Measurements from ENCODE around the gene FANCD2.
A peak's percentile ranks its signal among the peaks of the same experiment; 100 is the strongest.

FANCD2 gene

DNA sequence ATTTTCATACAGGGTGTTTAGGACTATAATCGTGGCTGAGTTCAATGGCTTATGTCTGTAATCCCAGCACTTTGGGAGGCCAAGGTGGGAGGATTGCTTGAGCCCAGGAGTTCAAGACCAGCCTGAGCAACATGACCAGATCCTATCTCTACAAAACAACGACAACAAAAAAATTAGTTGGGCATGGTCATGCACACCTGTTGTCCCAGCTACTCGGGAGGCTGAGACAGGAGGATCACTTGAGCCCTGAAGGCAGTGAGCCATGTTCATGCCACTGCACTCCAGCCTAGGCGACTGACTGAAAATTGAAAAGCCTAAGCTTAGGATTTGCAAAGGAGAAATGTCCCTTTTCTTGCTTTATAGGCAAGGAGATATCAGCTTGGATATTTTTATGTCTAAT, 90.7 kb downstream of the FANCD2 start:
- Histone ChIP-seq H3K4ac (ENCODE audit: low read depth, low read length) (peak overlapping the region; percentile 38), H3K14ac (ENCODE audit: low read length) (no peak overlapping the region), H3K4me1 (ENCODE audit: control insufficient read depth in 1 of 2, insufficient read depth in 2 of 2, low read length in 2 of 2) (peaks cover 0 to 6% of the 10 kb centered on the region in 2 experiments), H3K9ac (ENCODE audit: low read length) (no peak overlapping the region), H3K27me3 (ENCODE audit: insufficient read depth, low read length) (no peaks in the 10 kb centered on the region), H3K9me3 (ENCODE audit: insufficient read depth, low read depth, low read length) (no peaks in the 10 kb centered on the region), H2AK5ac (ENCODE audit: low read length) (no peak overlapping the region), H3K79me2 (ENCODE audit: control insufficient read depth, insufficient read depth, low read length, poor library complexity) (peaks cover 8% of the 10 kb centered on the region), H4K91ac (ENCODE audit: low read depth, low read length) (no peak overlapping the region), H3K23ac (ENCODE audit: low read length) (no peak overlapping the region), H3K18ac (ENCODE audit: low read length) (no peak overlapping the region), H2BK120ac (ENCODE audit: insufficient read depth, low read length, poor library complexity) (no peak overlapping the region), H3K79me1 (ENCODE audit: low read length) (peaks cover 5% of the 10 kb centered on the region), H4K8ac (ENCODE audit: low read depth, low read length) (no peak overlapping the region), H2BK5ac (ENCODE audit: low read depth, low read length, poor library complexity) (no peak overlapping the region), H3K4me3 (ENCODE audit: low read depth, low read length) (no peak overlapping the region), H3K36me3 (ENCODE audit: control insufficient read depth in 1 of 2, insufficient read depth in 2 of 2, low read length in 2 of 2) (peaks cover 2 to 4% of the 10 kb centered on the region in 2 experiments), H2BK12ac (ENCODE audit: low read length) (no peak overlapping the region), H3K27ac (ENCODE audit: low read depth, low read length) (no peak overlapping the region), H2AFZ (ENCODE audit: insufficient read depth, low read length, poor library complexity) (no peak overlapping the region), H4K12ac (ENCODE audit: low read depth, low read length) (no peak overlapping the region), H3K4me2 (ENCODE audit: low read length) (no peak overlapping the region)
- DNase-seq, result no peak
- no CpG with 5 or more reads among the region's 4 CpGs for WGBS (ENCODE audit: extremely low coverage, insufficient coverage, insufficient read length)

DNA sequence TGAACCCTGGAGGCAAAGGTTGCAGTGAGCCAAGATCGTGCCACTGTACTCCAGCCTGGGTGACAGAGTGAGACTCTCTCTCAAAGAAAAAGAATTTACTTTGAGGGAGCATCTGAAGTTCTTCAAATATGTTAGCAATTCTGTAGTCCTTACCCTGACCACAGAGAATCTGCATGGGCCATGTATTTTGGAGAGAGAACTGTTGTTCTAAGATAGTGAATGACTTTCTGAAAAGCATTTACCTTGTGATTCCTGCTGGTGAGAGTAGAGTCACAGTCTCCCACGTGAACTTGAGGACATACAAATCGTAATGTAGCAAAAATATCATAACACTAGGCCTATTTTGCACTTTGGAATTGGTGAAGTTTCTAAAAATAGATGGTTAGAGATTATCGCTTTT, 93.1 kb downstream of the FANCD2 start:
- no peak overlapping the region for H3K14ac ChIP-seq (ENCODE audit: low read length)
- no peak overlapping the region for H3K4ac ChIP-seq (ENCODE audit: low read depth, low read length)
- H3K79me1 ChIP-seq (ENCODE audit: low read length), result peaks cover 5% of the 10 kb centered on the region
- H3K4me1 ChIP-seq (ENCODE audit: control insufficient read depth in 1 of 2, insufficient read depth in 2 of 2, low read length in 2 of 2), result peaks cover 0 to 6% of the 10 kb centered on the region in 2 experiments
- H2AK5ac ChIP-seq (ENCODE audit: low read length), result no peak overlapping the region
- peaks cover 8% of the 10 kb centered on the region for H3K79me2 ChIP-seq (ENCODE audit: control insufficient read depth, insufficient read depth, low read length, poor library complexity)
- H3K4me3 ChIP-seq (ENCODE audit: low read depth, low read length), result no peak overlapping the region
- no peak overlapping the region for H3K18ac ChIP-seq (ENCODE audit: low read length)
- H3K23ac ChIP-seq (ENCODE audit: low read length), result no peak overlapping the region
- H3K27ac ChIP-seq (ENCODE audit: low read depth, low read length), result no peak overlapping the region
- H3K9me3 ChIP-seq (ENCODE audit: insufficient read depth, low read depth, low read length), result no peaks in the 10 kb centered on the region
- no peak overlapping the region for H2BK5ac ChIP-seq (ENCODE audit: low read depth, low read length, poor library complexity)
- peaks cover 5 to 6% of the 10 kb centered on the region in 2 experiments for H3K36me3 ChIP-seq (ENCODE audit: control insufficient read depth in 1 of 2, insufficient read depth in 2 of 2, low read length in 2 of 2)
- no peak overlapping the region for H3K9ac ChIP-seq (ENCODE audit: low read length)
- no peaks in the 10 kb centered on the region for H3K27me3 ChIP-seq (ENCODE audit: insufficient read depth, low read length)
- H2AFZ ChIP-seq (ENCODE audit: insufficient read depth, low read length, poor library complexity), result no peak overlapping the region
- no peak overlapping the region for H4K91ac ChIP-seq (ENCODE audit: low read depth, low read length)
- H3K4me2 ChIP-seq (ENCODE audit: low read length), result no peak overlapping the region
- WGBS (ENCODE audit: extremely low coverage, insufficient coverage, insufficient read length), result no CpG with 5 or more reads among the region's 4 CpGs
- peak; percentile 42 to 81 for DNase-seq
- no peak overlapping the region for H2BK120ac ChIP-seq (ENCODE audit: insufficient read depth, low read length, poor library complexity)
- no peak overlapping the region for H2BK12ac ChIP-seq (ENCODE audit: low read length)
- H4K12ac ChIP-seq (ENCODE audit: low read depth, low read length), result no peak overlapping the region
- no peak overlapping the region for H4K8ac ChIP-seq (ENCODE audit: low read depth, low read length)

DNA sequence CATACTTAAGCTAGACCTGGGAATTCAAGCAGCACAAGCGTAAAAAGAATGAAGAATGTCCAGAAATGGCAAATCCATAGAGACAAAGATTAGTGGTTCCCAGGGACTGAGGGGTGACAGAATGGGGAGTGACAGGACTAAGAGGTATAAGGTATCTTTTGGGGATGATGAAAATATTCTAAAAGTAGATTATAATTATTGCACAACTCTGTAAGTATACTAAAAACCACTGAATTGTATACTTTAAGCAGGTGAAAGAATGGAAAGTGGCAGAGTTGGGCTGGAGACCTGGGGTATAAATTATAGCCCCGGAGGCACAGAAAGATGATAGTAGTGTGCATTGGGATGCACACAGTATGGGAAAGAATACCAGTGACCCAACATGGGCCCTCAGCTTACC, 94.8 kb downstream of the FANCD2 start:
- H3K18ac ChIP-seq (ENCODE audit: low read length), result no peak overlapping the region
- H3K79me1 ChIP-seq (ENCODE audit: low read length), result no peaks in the 10 kb centered on the region
- no peak overlapping the region for H3K9ac ChIP-seq (ENCODE audit: low read length)
- DNase-seq, result no peak
- H3K4me1 ChIP-seq (ENCODE audit: control insufficient read depth in 1 of 2, insufficient read depth in 2 of 2, low read length in 2 of 2), result peaks cover 0 to 6% of the 10 kb centered on the region in 2 experiments
- no peak overlapping the region for H3K23ac ChIP-seq (ENCODE audit: low read length)
- no peak overlapping the region for H2BK120ac ChIP-seq (ENCODE audit: insufficient read depth, low read length, poor library complexity)
- no peaks in the 10 kb centered on the region for H3K9me3 ChIP-seq (ENCODE audit: insufficient read depth, low read depth, low read length)
- no peak overlapping the region for H3K4ac ChIP-seq (ENCODE audit: low read depth, low read length)
- H2BK12ac ChIP-seq (ENCODE audit: low read length), result no peak overlapping the region
- WGBS (ENCODE audit: extremely low coverage, insufficient coverage, insufficient read length), result no CpG with 5 or more reads among the region's 2 CpGs
- H3K4me3 ChIP-seq (ENCODE audit: low read depth, low read length), result no peak overlapping the region
- H4K12ac ChIP-seq (ENCODE audit: low read depth, low read length), result no peak overlapping the region
- H2AFZ ChIP-seq (ENCODE audit: insufficient read depth, low read length, poor library complexity), result no peak overlapping the region
- no peak overlapping the region for H4K8ac ChIP-seq (ENCODE audit: low read depth, low read length)
- H3K27me3 ChIP-seq (ENCODE audit: insufficient read depth, low read length), result no peaks in the 10 kb centered on the region
- H2BK5ac ChIP-seq (ENCODE audit: low read depth, low read length, poor library complexity), result no peak overlapping the region
- H3K36me3 ChIP-seq (ENCODE audit: control insufficient read depth in 1 of 2, insufficient read depth in 2 of 2, low read length in 2 of 2), result peaks cover 11 to 15% of the 10 kb centered on the region in 2 experiments
- H3K27ac ChIP-seq (ENCODE audit: low read depth, low read length), result no peak overlapping the region
- peaks cover 1% of the 10 kb centered on the region for H3K79me2 ChIP-seq (ENCODE audit: control insufficient read depth, insufficient read depth, low read length, poor library complexity)
- no peak overlapping the region for H2AK5ac ChIP-seq (ENCODE audit: low read length)
- H4K91ac ChIP-seq (ENCODE audit: low read depth, low read length), result no peak overlapping the region
- no peak overlapping the region for H3K4me2 ChIP-seq (ENCODE audit: low read length)
- H3K14ac ChIP-seq (ENCODE audit: low read length), result no peak overlapping the region

DNA sequence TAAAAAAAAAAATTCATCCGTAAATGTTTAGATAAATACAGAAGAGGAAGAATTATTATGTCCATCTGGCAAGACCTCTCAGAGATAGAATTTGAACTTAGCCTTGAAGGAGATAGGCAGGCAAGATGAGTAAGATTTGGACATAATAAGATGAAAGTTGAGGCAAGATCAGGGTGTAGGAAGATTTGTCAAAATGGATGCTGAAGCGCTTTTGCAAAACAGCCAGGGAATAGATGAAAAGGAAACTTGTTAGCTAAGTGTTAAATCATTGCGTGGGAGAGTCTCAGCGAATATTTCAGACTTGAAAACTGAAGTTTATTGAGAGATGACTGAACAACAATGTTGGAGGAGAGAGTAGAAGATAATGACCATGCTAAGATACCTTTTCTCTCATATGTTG, 96.5 kb downstream of the FANCD2 start:
- Histone ChIP-seq H2AFZ (ENCODE audit: insufficient read depth, low read length, poor library complexity) (no peak overlapping the region), H3K9ac (ENCODE audit: low read length) (no peak overlapping the region), H3K4me3 (ENCODE audit: low read depth, low read length) (no peak overlapping the region), H3K27ac (ENCODE audit: low read depth, low read length) (no peak overlapping the region), H3K9me3 (ENCODE audit: insufficient read depth, low read depth, low read length) (no peaks in the 10 kb centered on the region), H4K8ac (ENCODE audit: low read depth, low read length) (no peak overlapping the region), H2BK5ac (ENCODE audit: low read depth, low read length, poor library complexity) (no peak overlapping the region), H4K12ac (ENCODE audit: low read depth, low read length) (no peak overlapping the region), H3K14ac (ENCODE audit: low read length) (no peak overlapping the region), H3K23ac (ENCODE audit: low read length) (no peak overlapping the region), H3K27me3 (ENCODE audit: insufficient read depth, low read length) (no peaks in the 10 kb centered on the region), H3K79me1 (ENCODE audit: low read length) (no peaks in the 10 kb centered on the region), H3K4me2 (ENCODE audit: low read length) (no peak overlapping the region), H3K79me2 (ENCODE audit: control insufficient read depth, insufficient read depth, low read length, poor library complexity) (no peaks in the 10 kb centered on the region), H3K36me3 (ENCODE audit: control insufficient read depth in 1 of 2, insufficient read depth in 2 of 2, low read length in 2 of 2) (peaks cover 20 to 25% of the 10 kb centered on the region in 2 experiments), H3K18ac (ENCODE audit: low read length) (no peak overlapping the region), H2BK12ac (ENCODE audit: low read length) (no peak overlapping the region), H2AK5ac (ENCODE audit: low read length) (no peak overlapping the region), H3K4me1 (ENCODE audit: control insufficient read depth in 1 of 2, insufficient read depth in 2 of 2, low read length in 2 of 2) (no peaks in the 10 kb centered on the region), H2BK120ac (ENCODE audit: insufficient read depth, low read length, poor library complexity) (no peak overlapping the region), H4K91ac (ENCODE audit: low read depth, low read length) (no peak overlapping the region), H3K4ac (ENCODE audit: low read depth, low read length) (no peak overlapping the region)
- no CpG with 5 or more reads among the region's 4 CpGs for WGBS (ENCODE audit: extremely low coverage, insufficient coverage, insufficient read length)
- DNase-seq, result no peak

Measured in trophoblast cell (in vitro differentiated cells and primary cell).